PFSK-1 (cell line): ENCODE measurements around the gene CFAP20DC.

Experiments used
- FOXP2 ChIP-seq: optimal IDR thresholded peaks from 2 replicates; pipeline ENCODE3; 2011; ENCODE audit warnings: borderline replicate concordance, control low read depth, inconsistent platforms; ENCODE audit not compliant: insufficient read depth; ENCODE audit errors: extremely low read length, extremely low read depth
- POLR2AphosphoS5 ChIP-seq: IDR thresholded peaks from 2 replicates; pipeline ENCODE4 v1.6.1; 2012; ENCODE audit warnings: low read depth, mild to moderate bottlenecking, control low read depth, low read length, moderate library complexity
- REST ChIP-seq, 2 experiments: IDR thresholded peaks; 2 replicates each; pipeline versions ENCODE4 v1.6.1 to v1.8.0; 2011 to 2012; ENCODE audit warnings: low read depth in 2 of 2, low read length in 2 of 2, control low read depth in 1 of 2, inconsistent platforms in 1 of 2, mild to moderate bottlenecking in 1 of 2, moderate library complexity in 1 of 2; ENCODE audit not compliant: insufficient read depth in 1 of 2
- SIN3A ChIP-seq: IDR thresholded peaks from 2 replicates; pipeline ENCODE4 v1.6.1; 2012; ENCODE audit warnings: mild to moderate bottlenecking, low read length, moderate library complexity, borderline replicate concordance; ENCODE audit not compliant: insufficient read depth
- TAF1 ChIP-seq: IDR thresholded peaks from 2 replicates; pipeline ENCODE4 v1.6.1; 2012; ENCODE audit warnings: low read length, control low read depth, borderline replicate concordance; ENCODE audit not compliant: insufficient read depth

- TF ChIP-seq REST (IDR thresholded peaks at IDR 0.05; ENCODE audit: insufficient read depth in 1 of 2, low read depth in 2 of 2, low read length in 2 of 2) (no peak), POLR2AphosphoS5 (no peak), SIN3A (no peak), TAF1 (no peak), FOXP2 (no peak)
Measured at GRCh38 chr3:58779934-58780333, 269.9 kb downstream of the CFAP20DC start.
